GM19023 (cell line): Measurements from ENCODE around the gene KXD1.

Experiments used
- ATAC-seq: cut with Tn5 transposase; IDR thresholded peaks from one replicate; pipeline ENCODE4 v1.9.1; 2021; ENCODE audit warnings: mild to moderate bottlenecking, moderate library complexity; ENCODE audit not compliant: unreplicated experiment

The KXD1 gene

GRCh38 chr19:18612051-18612771, 54.5 kb downstream of the KXD1 start:
- no peak for ATAC-seq

- ATAC-seq = no peak
Measured at GRCh38 chr19:18612772-18613588, 55.3 kb downstream of the KXD1 start, which contains the start of gene TMEM59L. Gene TMEM59L, plus strand, starts transcription at chr19:18612870. Its CDS starts 89 bp downstream, at chr19:18612959.

GRCh38 chr19:18613589-18614234, 56.0 kb downstream of the KXD1 start:
- ATAC-seq = no peak

DNA sequence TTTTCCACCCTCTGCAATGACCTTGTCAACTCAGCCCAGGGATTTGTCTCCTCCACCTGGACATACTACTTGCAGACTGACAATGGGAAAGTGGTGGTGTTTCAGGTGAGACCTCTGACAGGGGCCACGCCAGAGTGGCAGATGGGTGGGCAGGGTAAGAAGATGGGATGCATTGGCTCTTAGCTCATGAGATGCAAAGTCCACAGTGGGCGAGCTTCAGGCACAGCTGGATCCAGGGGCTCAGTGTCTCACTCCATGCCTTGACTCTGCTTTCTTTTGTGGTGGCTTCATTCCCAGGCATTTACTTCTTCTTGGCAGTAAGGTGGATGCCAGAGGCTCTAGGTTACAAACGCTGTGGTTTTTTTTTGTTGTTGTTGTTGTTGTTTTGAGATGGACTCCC, 58.4 kb downstream of the KXD1 start:
- ATAC-seq = no peak

- ATAC-seq = no peak
Measured at GRCh38 chr19:18617562-18617961, 59.9 kb downstream of the KXD1 start.

- no peak for ATAC-seq
Measured at GRCh38 chr19:18618236-18618635, 60.6 kb downstream of the KXD1 start.
